ENCODE measurements around the gene ZNRF1. TPM values are rescaled to one million over a fixed set of nuclear protein-coding genes. Genes with fewer than 3 reads are reported as not detected.

ZNRF1 gene
- total and polyA plus RNA-seq, 2 of the 13 experiments (the other 11 are each of a cell fraction or from before 2014, with no cell fraction given), result 43.9 to 58.7 TPM

GRCh38 chr16:74997042-74997491 lies 1.8 kb upstream of the ZNRF1 start (continued):
- TF ChIP-seq FOXP4 (CRISPR knock-in tag; IDR thresholded peaks at IDR 0.05), result peak; percentile 79

GRCh38 chr16:74999219-74999608 lies 390 bp downstream of the ZNRF1 start:
- ATAC-seq (no peak), DNase-seq (ENCODE audit: low spot score) (no peak), FAIRE-seq (no peak)
- BruUV-seq (replicated peaks), result no TSS peak
- CTCF ChIA-PET (ENCODE audit: low intra/inter-chr PET ratio, low total read pairs), result interaction anchor here (1.9 kb wide), 1 partner anchor 112 kb away, joined by 11 read pairs; no protein-coding TSS in a partner anchor
- Histone ChIP-seq H2AFZ (ENCODE audit: low read length) (no peak overlapping the region), H3K9ac (ENCODE audit: insufficient read depth, low read depth, low read length) (peak overlapping the region; percentile 81), H3K27ac (ENCODE audit: extremely low read length, insufficient read depth, low read length) (peak overlapping the region; percentile 61), H3K9me3 (ENCODE audit: low read length) (no peaks in the 10 kb centered on the region), H3K36me3 (replicated peaks in 1 of 2; ENCODE audit: control insufficient read depth in 1 of 2, insufficient read depth in 2 of 2, low read length in 2 of 2) (peaks cover 5% of the 10 kb centered on the region in 2 experiments; a peak in 4 of 5 replicates), H4K20me1 (ENCODE audit: insufficient read depth, low read length) (peaks cover 47% of the 10 kb centered on the region), H3K4me1 (ENCODE audit: insufficient read depth, low read length) (peaks cover 75% of the 10 kb centered on the region), H3K27me3 (ENCODE audit: control insufficient read depth in 1 of 2, insufficient read depth in 2 of 2, low read length in 2 of 2) (no peaks in the 10 kb centered on the region; a peak in 1 of 5 replicates), H3K4me3 (replicated peaks in 1 of 3; ENCODE audit: insufficient read depth in 1 of 3, low read depth in 2 of 3, low read length in 3 of 3) (peak overlapping the region; percentile 76 to 94 (median 80)), H3K79me2 (ENCODE audit: insufficient read depth, low read length) (peaks cover 50% of the 10 kb centered on the region), H3K4me2 (ENCODE audit: low read depth, low read length) (peak overlapping the region; percentile 89)
- POLR2A ChIA-PET, result interaction anchor here (0.7 to 2.1 kb wide), 2 partner anchors 14 to 18 kb away, joined by 4 to 8 read pairs; partner anchors contain the start of gene WDR59
- WGBS (ENCODE audit: low lambda C conversion rate), result under 1% methylated on average over 24 of the region's 44 CpGs
- intact Hi-C loops (cut with micrococcal nuclease; ENCODE audit: unreplicated experiment) (loop anchor here (5.0 kb wide), 1 partner anchor 248 kb away; no protein-coding TSS in a partner anchor), in situ Hi-C loops (cut with HindIII; ENCODE audit: extremely low pct_ligation_motif_present, low pct_unique_long_range_greater_than_20kb) (loop anchor here (10.0 kb wide), 1 partner anchor 106 kb away; no protein-coding TSS in a partner anchor)
- TF ChIP-seq ATF7 (IDR thresholded peaks at IDR 0.05), result no peak
- TF ChIP-seq ATF7 (CRISPR knock-in tag; IDR thresholded peaks at IDR 0.05), result no peak
- TF ChIP-seq RBFOX2 (IDR thresholded peaks at IDR 0.05; ENCODE audit: low read depth, low read length), result peak; percentile 29
- no peak for TF ChIP-seq RFX3 (CRISPR knock-in tag; IDR thresholded peaks at IDR 0.05)
- no peak for TF ChIP-seq ARNT (IDR thresholded peaks at IDR 0.05)
- TF ChIP-seq TGIF2 (CRISPR knock-in tag; IDR thresholded peaks at IDR 0.05), result 0 out of 2 replicates have a peak, but pooled peaks have one; percentile 26
- TF ChIP-seq ZNF558 (CRISPR knock-in tag; IDR thresholded peaks at IDR 0.05; ENCODE audit: borderline replicate concordance), result peak; percentile 90; the same call in 1 of the 2 replicates
- no peak for TF ChIP-seq CSRNP2 (CRISPR knock-in tag; conservative IDR thresholded peaks at IDR 0.05; ENCODE audit: low read depth)
- no peak for TF ChIP-seq NONO (IDR thresholded peaks at IDR 0.05)
- peak; percentile 19; the same call in 1 of the 2 replicates for TF ChIP-seq NONO (CRISPR knock-in tag; conservative IDR thresholded peaks at IDR 0.05)
- TF ChIP-seq ZNF367 (CRISPR knock-in tag; IDR thresholded peaks at IDR 0.05; ENCODE audit: borderline replicate concordance), result no peak
- TF ChIP-seq ZNF142 (CRISPR knock-in tag; IDR thresholded peaks at IDR 0.05), result peak; percentile 82
- no peak for TF ChIP-seq CEBPB (IDR thresholded peaks at IDR 0.05; ENCODE audit: borderline replicate concordance, low read depth, low read length)

Data from HepG2 (cell line).